WTC11 (cell line): Measurements from ENCODE around the gene MAFB. TPM values are rescaled to one million over a fixed set of nuclear protein-coding genes. Genes with fewer than 3 reads are reported as not detected.

Source experiments
- ATAC-seq: fragments of 200-7000 bp; cut with Tn5 transposase; 2 replicates; pipeline ENCODE4 v1.10.0; 2021; ENCODE audit warnings: mild to moderate bottlenecking, moderate library complexity
- CTCF ChIA-PET: fragments of 300-600 bp; sonication (Branson Sonifier 250); formaldehyde crosslinking; loops from one replicate; lab custom pipeline; 2021; ENCODE audit warnings: antibody characterized with exemption; lab: Charles Lee
- POLR2A ChIA-PET: fragments of 350-600 bp; sonication (Branson Sonifier 250); formaldehyde crosslinking; loops from one replicate; lab custom pipeline; 2021; ENCODE audit warnings: antibody characterized with exemption; lab: Charles Lee
- DNase-seq: peaks from one replicate; pipeline ENCODE4 v3.0.0; 2021; ENCODE audit warnings: low spot score
- H3K27ac Mint-ChIP-seq: 2 replicates; pipeline ENCODE4 v1.8.0; 2021; ENCODE audit warnings: mixed read lengths
- H3K27me3 Mint-ChIP-seq: 2 replicates; pipeline ENCODE4 v1.8.0; 2021; ENCODE audit warnings: low read depth, mild to moderate bottlenecking, moderate library complexity, mixed read lengths
- H3K36me3 Mint-ChIP-seq: 2 replicates; pipeline ENCODE4 v1.8.0; 2021; ENCODE audit warnings: mixed read lengths
- H3K4me1 Mint-ChIP-seq: 2 replicates; pipeline ENCODE4 v1.8.0; 2022; ENCODE audit warnings: mixed read lengths
- H3K4me3 Mint-ChIP-seq: 2 replicates; pipeline ENCODE4 v1.8.0; 2021; ENCODE audit warnings: mild to moderate bottlenecking, moderate library complexity, mixed read lengths
- H3K9me3 Mint-ChIP-seq: 2 replicates; pipeline ENCODE4 v1.8.0; 2021; ENCODE audit warnings: mixed read lengths
- ARID4B ChIP-seq: sonication (generic); formaldehyde crosslinking; IDR thresholded peaks from 2 replicates; pipeline ENCODE4 v1.8.0; 2023; ENCODE audit warnings: missing genetic modification reagents, mild to moderate bottlenecking, borderline replicate concordance
- CDX4 ChIP-seq: fragments of 250-450 bp; sonication (Bioruptor Pico); IDR thresholded peaks from 2 replicates; pipeline ENCODE4 v1.9.0; 2021; ENCODE audit warnings: moderate library complexity, mild to moderate bottlenecking, inconsistent platforms, borderline replicate concordance
- ELF4 ChIP-seq: sonication (generic); formaldehyde crosslinking; IDR thresholded peaks from 2 replicates; pipeline ENCODE4 v1.8.1; 2022; ENCODE audit warnings: low read depth, mild to moderate bottlenecking, moderate library complexity, missing genetic modification reagents
- EMX1 ChIP-seq: fragments of 250-450 bp; sonication (Bioruptor Pico); IDR thresholded peaks from 2 replicates; pipeline ENCODE4 v1.8.0; 2021; ENCODE audit warnings: mild to moderate bottlenecking
- ERG ChIP-seq: fragments of 250-450 bp; sonication (Bioruptor Pico); IDR thresholded peaks from 2 replicates; pipeline ENCODE4 v1.8.0; 2021; ENCODE audit warnings: mild to moderate bottlenecking
- ETV6 ChIP-seq: sonication (generic); formaldehyde crosslinking; IDR thresholded peaks from 2 replicates; pipeline ENCODE4 v1.8.1; 2022; ENCODE audit warnings: mild to moderate bottlenecking, missing genetic modification reagents
- FOXK1 ChIP-seq: sonication (generic); formaldehyde crosslinking; IDR thresholded peaks from 2 replicates; pipeline ENCODE4 v1.8.0; 2022; ENCODE audit warnings: mild to moderate bottlenecking, moderate library complexity, missing genetic modification reagents
- FOXP1 ChIP-seq: sonication (generic); formaldehyde crosslinking; IDR thresholded peaks from 2 replicates; pipeline ENCODE4 v1.8.0; 2022; ENCODE audit warnings: missing genetic modification reagents, mild to moderate bottlenecking, moderate library complexity, borderline replicate concordance
- KAT7 ChIP-seq: sonication (generic); formaldehyde crosslinking; IDR thresholded peaks from 2 replicates; pipeline ENCODE4 v1.8.1; 2023; ENCODE audit warnings: missing genetic modification reagents, mild to moderate bottlenecking, borderline replicate concordance
- NFE2L1 ChIP-seq: sonication (generic); formaldehyde crosslinking; IDR thresholded peaks from 2 replicates; pipeline ENCODE4 v1.8.1; 2023; ENCODE audit warnings: missing genetic modification reagents
- NR2C2 ChIP-seq: sonication (generic); formaldehyde crosslinking; IDR thresholded peaks from 2 replicates; pipeline ENCODE4 v1.8.0; 2022; ENCODE audit warnings: mild to moderate bottlenecking, missing genetic modification reagents
- OVOL2 ChIP-seq: fragments of 250-450 bp; sonication (Bioruptor Pico); IDR thresholded peaks from 2 replicates; pipeline ENCODE4 v1.9.0; 2021; ENCODE audit warnings: mild to moderate bottlenecking, borderline replicate concordance
- PRDM15 ChIP-seq: sonication (generic); formaldehyde crosslinking; IDR thresholded peaks from 2 replicates; pipeline ENCODE4 v1.8.0; 2022; ENCODE audit warnings: missing genetic modification reagents
- PRRX2 ChIP-seq: fragments of 250-450 bp; sonication (Bioruptor Pico); IDR thresholded peaks from 2 replicates; pipeline ENCODE4 v1.8.0; 2021; ENCODE audit warnings: mild to moderate bottlenecking
- ZNF263 ChIP-seq: sonication (generic); formaldehyde crosslinking; IDR thresholded peaks from 2 replicates; pipeline ENCODE4 v1.8.1; 2022; ENCODE audit warnings: low read depth, mild to moderate bottlenecking, moderate library complexity, missing genetic modification reagents
- ZNF281 ChIP-seq: sonication (generic); formaldehyde crosslinking; IDR thresholded peaks from 2 replicates; pipeline ENCODE4 v1.8.0; 2023; ENCODE audit warnings: mild to moderate bottlenecking, missing genetic modification reagents
- ZNF512 ChIP-seq: sonication (generic); formaldehyde crosslinking; IDR thresholded peaks from 2 replicates; pipeline ENCODE4 v1.8.1; 2022; ENCODE audit warnings: missing genetic modification reagents, borderline replicate concordance
- ZNF671 ChIP-seq: fragments of 250-450 bp; sonication (Bioruptor Pico); IDR thresholded peaks from 2 replicates; pipeline ENCODE4 v1.8.0; 2021; ENCODE audit warnings: mild to moderate bottlenecking
- total RNA-seq: library from RNA; stranded (reverse); gene quantifications from 3 replicates; pipeline ENCODE4 v1.2.3, GENCODE V29; 2021

MAFB gene
- total RNA-seq, 1 experiment from 2014 or later: 5.3 TPM

GRCh38 chr20:40644863-40645262 is 44.2 kb downstream of the MAFB start:
- Mint-ChIP-seq H3K27ac (no peak overlapping the region), H3K27me3 (no peaks in the 10 kb centered on the region), H3K4me3 (no peak overlapping the region), H3K9me3 (no peaks in the 10 kb centered on the region), H3K4me1 (peaks cover 8% of the 10 kb centered on the region), H3K36me3 (no peaks in the 10 kb centered on the region)
- no peak for ATAC-seq
- no peak for DNase-seq
- CTCF ChIA-PET: interaction anchor here (1.5 kb wide), 1 partner anchor 45 kb away, joined by 3 read pairs; no protein-coding TSS in a partner anchor
- POLR2A ChIA-PET: no interaction called here
- TF ChIP-seq KAT7 (CRISPR knock-in tag): no peak
- no peak for TF ChIP-seq OVOL2 (CRISPR knock-in tag)
- TF ChIP-seq FOXK1 (CRISPR knock-in tag): no peak
- TF ChIP-seq EMX1 (CRISPR knock-in tag): no peak
- no peak for TF ChIP-seq NFE2L1
- TF ChIP-seq ETV6 (CRISPR knock-in tag): no peak
- TF ChIP-seq PRRX2 (CRISPR knock-in tag): no peak
- no peak for TF ChIP-seq FOXP1 (CRISPR knock-in tag)

GRCh38 chr20:40643891-40644290 is 45.1 kb downstream of the MAFB start:
- peaks cover 8% of the 10 kb centered on the region for H3K4me1 Mint-ChIP-seq
- ChIA-PET CTCF (interaction anchor here (1.5 kb wide), 1 partner anchor 46 kb away, joined by 3 read pairs; no protein-coding TSS in a partner anchor), POLR2A (no interaction called here)
- ATAC-seq (no peak), DNase-seq (no peak)
- no peaks in the 10 kb centered on the region for H3K9me3 Mint-ChIP-seq
- no peaks in the 10 kb centered on the region for H3K36me3 Mint-ChIP-seq
- no peak overlapping the region for H3K4me3 Mint-ChIP-seq
- peaks cover 1% of the 10 kb centered on the region; the same call in 1 of the 2 replicates for H3K27me3 Mint-ChIP-seq
- H3K27ac Mint-ChIP-seq: no peak overlapping the region
- TF ChIP-seq NFE2L1 (no peak), ZNF263 (CRISPR knock-in tag) (no peak), ERG (CRISPR knock-in tag) (no peak)

- Mint-ChIP-seq H3K9me3 (no peaks in the 10 kb centered on the region), H3K4me3 (no peak overlapping the region), H3K27ac (no peak overlapping the region), H3K36me3 (no peaks in the 10 kb centered on the region), H3K4me1 (peaks cover 6% of the 10 kb centered on the region), H3K27me3 (peaks cover 2% of the 10 kb centered on the region; the same call in 1 of the 2 replicates)
- CTCF ChIA-PET: no interaction called here
- POLR2A ChIA-PET: no interaction called here
- DNase-seq: no peak
- no peak for ATAC-seq
- TF ChIP-seq ZNF281 (CRISPR knock-in tag) (no peak), ARID4B (no peak), ZNF671 (CRISPR knock-in tag) (no peak), PRDM15 (no peak), CDX4 (CRISPR knock-in tag) (no peak), ZNF512 (CRISPR knock-in tag) (no peak), NR2C2 (CRISPR knock-in tag) (no peak), ETV6 (CRISPR knock-in tag) (no peak), ELF4 (CRISPR knock-in tag) (no peak)
These were observed 47.2 kb downstream of the MAFB start for GRCh38 chr20:40641809-40642208.
